Measurements from ENCODE around the gene GPR31.

GPR31 gene

DNA sequence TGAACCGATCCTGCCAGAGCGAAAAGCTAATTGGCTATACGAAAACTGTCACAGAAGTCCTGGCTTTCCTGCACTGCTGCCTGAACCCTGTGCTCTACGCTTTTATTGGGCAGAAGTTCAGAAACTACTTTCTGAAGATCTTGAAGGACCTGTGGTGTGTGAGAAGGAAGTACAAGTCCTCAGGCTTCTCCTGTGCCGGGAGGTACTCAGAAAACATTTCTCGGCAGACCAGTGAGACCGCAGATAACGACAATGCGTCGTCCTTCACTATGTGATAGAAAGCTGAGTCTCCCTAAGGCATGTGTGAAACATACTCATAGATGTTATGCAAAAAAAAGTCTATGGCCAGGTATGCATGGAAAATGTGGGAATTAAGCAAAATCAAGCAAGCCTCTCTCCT is 20.7 kb downstream of the GPR31 start:
- no peak for DNase-seq

- no peak for DNase-seq
Measured at GRCh38 chr6:167136376-167136775, 21.4 kb downstream of the GPR31 start.

DNA sequence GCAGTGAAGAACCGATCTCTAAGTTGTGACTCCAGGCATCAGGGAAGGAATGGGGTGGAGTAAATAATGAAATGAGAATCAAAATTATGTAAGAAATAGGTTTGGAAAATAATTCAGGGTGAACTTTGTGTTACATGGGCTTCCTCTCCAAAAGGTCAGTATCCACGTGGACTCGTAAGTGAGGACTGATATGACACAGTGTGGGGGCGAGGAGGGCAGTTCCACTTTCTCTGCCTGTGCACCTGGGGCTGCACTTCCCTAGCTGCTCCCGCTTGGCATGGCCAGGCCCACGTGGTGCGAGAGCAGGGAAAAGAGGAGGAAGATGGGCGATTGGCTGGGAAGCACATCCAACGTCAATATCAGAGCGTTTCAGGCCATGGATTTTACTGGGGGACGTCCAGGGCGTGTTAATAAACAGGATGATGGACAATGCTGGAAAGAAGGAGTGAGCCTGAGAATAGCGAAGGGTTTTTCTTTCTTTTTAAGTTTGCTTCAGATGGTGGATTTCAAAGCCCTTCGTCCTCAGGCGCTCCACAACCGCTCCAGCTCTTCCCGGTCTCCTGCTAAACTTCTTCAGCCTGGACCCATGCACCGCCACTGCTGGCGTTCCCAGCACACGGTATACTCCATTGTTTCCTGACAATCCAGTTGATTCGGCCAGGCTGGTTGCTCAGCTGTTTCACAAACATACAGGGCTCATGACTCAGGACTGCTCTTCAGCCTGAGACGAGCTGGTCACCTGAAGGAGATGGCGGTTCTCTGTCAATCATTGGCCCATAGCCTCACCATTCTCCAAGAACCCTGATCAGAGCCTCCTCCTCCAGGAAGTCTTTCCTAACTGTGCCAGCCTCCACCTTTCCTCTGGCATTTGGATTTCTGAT is 23.1 kb downstream of the GPR31 start:
- no peak for DNase-seq

GRCh38 chr6:167130712-167131684 is 26.8 kb downstream of the GPR31 start:
- no peak for DNase-seq

- no peak for DNase-seq
Measured at GRCh38 chr6:167130008-167130677, 27.6 kb downstream of the GPR31 start.

GRCh38 chr6:167129562-167129961 is 28.2 kb downstream of the GPR31 start:
- DNase-seq, result no peak

DNA sequence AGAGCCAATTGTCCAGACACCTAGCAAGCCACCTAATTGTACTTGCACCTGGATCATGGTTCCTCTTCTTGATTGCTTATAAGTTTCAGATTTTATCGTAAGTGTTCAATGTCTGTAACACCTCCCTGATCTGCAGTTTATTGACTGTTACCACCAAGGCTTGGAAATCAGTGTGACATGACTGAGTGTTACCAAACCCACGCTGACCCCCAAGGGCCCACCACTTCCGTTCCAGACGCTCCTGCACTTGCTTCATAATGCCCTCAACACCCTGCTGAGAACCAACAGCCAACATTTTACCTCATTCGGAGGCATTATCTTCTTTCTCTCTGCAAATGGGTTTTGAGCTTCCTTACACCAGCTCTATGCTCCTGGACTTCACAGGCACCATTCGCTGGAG is 28.6 kb downstream of the GPR31 start:
- DNase-seq, result no peak

- DNase-seq, result no peak
Measured at GRCh38 chr6:167127785-167128531, 29.8 kb downstream of the GPR31 start.

DNA sequence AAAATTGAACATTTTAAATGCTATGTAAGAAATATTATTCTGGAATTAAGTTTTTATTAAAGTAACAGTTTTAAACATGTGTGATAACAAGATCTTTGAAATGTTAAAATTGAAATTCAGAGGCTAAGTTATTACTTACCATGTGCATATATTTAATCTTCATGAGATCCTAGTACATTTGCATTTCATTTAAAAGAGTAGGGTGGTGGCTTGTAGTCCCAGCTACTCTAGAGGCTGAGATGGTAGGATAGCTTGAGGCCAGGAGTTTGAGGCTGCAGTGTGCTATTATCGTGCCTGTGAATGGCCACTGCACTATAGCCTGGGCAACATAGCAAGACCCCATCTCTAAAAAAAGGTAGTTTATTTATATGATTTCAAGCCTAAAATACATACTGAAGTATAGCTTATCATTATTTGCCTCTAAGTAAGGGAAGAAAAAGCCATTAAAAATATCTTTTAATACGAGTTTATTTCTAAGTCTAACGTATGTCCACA is 31.9 kb downstream of the GPR31 start:
- DNase-seq, result no peak

- no peak for DNase-seq
Measured at GRCh38 chr6:167125410-167125809, 32.4 kb downstream of the GPR31 start.

GRCh38 chr6:167124753-167125152 is 33.0 kb downstream of the GPR31 start:
- no peak for DNase-seq

DNA sequence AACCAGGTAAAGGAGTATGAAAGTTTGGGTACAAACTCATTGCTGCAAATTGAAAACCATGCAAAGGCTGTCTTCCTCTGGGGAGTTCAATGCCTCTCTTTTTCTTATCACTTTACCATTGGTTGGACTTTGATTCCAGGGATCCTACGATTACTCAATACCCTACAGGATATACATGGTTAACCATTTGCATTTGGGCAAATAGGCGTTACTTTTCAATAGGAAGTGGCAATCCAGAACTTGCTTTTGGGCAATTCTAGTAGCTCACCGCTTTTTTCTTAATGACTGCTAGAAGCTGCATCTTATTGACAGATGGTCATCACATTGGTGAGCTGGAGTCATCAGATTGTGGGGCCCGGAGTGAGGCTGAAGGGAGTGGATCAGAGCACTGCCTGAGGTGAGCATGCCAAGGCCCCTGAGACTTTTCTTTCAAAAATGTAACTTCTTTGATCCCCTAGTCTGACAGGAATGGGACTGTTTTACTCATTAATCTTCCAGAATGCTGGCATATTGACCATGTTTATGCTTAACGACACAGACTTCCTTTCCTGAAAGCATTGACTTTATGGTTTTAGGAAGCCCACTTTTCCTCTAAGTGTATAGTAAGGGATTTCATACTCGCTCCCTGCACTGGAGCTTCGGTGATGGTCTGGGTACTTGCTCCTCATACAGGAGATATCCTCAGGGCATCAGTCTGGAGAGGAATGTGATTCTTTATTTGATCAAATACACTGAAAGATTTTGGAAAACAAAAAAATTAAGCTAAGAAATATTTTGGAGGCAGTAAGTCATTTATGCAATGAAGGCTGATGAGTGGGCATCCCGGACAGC is 34.7 kb downstream of the GPR31 start, which contains the start of gene CCR6:
Gene CCR6 (plus strand): TSS at position 270 of the 831 bp plus-strand sequence. CDS start 13,039 bp downstream, outside the sequence.
- peak; percentile 30 for DNase-seq

GRCh38 chr6:167122041-167122826 is 35.5 kb downstream of the GPR31 start:
- DNase-seq, result no peak

DNA sequence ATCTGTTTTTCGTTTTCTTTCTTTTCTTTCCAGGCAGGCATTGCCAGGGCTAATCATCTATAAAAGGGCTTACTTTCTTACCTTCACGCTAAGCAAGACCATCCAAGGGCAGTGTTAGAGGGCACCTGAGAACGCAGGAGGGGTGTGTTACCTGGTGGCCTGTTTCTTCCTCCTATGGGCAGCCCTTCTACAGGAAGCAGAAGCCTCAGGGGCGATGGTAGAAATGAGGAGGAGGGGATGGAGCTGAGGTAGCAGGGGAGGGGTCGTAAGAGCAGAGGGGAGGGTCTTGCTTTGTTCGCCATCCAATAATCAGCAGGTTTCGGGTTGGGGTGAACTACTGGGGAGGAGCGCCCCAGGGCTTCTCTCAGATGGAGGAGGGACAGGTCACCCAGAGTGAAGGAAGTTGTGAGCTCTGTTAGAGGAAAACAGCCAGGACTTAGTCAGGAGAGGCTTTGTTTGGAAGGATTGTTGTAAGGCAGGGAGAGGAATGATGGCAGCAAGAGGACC is 36.4 kb downstream of the GPR31 start:
- DNase-seq, result no peak

- DNase-seq, result no peak
Measured at GRCh38 chr6:167120583-167120903, 37.2 kb downstream of the GPR31 start.

- no peak for DNase-seq
Measured at GRCh38 chr6:167119670-167120582, 37.9 kb downstream of the GPR31 start.

GRCh38 chr6:167118839-167119238 is 38.9 kb downstream of the GPR31 start:
- DNase-seq, result no peak

- no peak for DNase-seq
Measured at GRCh38 chr6:167118006-167118405, 39.8 kb downstream of the GPR31 start.

GRCh38 chr6:167116838-167117228 is 40.9 kb downstream of the GPR31 start:
- no peak for DNase-seq

Measured in activated CD4-positive, alpha-beta T cell treated with anti-CD3 and anti-CD28 coated beads, Interleukin-2, amount 50 U/mL, for 16 hours (primary cell).